ENCODE measurements around the gene LLGL2.
"Not testable (repeated sequence)": the region's sequence is repeated elsewhere in the genome, so short reads cannot be mapped to it uniquely, and the experiment has no call there.

The LLGL2 gene, protein sequence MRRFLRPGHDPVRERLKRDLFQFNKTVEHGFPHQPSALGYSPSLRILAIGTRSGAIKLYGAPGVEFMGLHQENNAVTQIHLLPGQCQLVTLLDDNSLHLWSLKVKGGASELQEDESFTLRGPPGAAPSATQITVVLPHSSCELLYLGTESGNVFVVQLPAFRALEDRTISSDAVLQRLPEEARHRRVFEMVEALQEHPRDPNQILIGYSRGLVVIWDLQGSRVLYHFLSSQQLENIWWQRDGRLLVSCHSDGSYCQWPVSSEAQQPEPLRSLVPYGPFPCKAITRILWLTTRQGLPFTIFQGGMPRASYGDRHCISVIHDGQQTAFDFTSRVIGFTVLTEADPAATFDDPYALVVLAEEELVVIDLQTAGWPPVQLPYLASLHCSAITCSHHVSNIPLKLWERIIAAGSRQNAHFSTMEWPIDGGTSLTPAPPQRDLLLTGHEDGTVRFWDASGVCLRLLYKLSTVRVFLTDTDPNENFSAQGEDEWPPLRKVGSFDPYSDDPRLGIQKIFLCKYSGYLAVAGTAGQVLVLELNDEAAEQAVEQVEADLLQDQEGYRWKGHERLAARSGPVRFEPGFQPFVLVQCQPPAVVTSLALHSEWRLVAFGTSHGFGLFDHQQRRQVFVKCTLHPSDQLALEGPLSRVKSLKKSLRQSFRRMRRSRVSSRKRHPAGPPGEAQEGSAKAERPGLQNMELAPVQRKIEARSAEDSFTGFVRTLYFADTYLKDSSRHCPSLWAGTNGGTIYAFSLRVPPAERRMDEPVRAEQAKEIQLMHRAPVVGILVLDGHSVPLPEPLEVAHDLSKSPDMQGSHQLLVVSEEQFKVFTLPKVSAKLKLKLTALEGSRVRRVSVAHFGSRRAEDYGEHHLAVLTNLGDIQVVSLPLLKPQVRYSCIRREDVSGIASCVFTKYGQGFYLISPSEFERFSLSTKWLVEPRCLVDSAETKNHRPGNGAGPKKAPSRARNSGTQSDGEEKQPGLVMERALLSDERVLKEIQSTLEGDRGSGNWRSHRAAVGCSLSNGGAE

DNA sequence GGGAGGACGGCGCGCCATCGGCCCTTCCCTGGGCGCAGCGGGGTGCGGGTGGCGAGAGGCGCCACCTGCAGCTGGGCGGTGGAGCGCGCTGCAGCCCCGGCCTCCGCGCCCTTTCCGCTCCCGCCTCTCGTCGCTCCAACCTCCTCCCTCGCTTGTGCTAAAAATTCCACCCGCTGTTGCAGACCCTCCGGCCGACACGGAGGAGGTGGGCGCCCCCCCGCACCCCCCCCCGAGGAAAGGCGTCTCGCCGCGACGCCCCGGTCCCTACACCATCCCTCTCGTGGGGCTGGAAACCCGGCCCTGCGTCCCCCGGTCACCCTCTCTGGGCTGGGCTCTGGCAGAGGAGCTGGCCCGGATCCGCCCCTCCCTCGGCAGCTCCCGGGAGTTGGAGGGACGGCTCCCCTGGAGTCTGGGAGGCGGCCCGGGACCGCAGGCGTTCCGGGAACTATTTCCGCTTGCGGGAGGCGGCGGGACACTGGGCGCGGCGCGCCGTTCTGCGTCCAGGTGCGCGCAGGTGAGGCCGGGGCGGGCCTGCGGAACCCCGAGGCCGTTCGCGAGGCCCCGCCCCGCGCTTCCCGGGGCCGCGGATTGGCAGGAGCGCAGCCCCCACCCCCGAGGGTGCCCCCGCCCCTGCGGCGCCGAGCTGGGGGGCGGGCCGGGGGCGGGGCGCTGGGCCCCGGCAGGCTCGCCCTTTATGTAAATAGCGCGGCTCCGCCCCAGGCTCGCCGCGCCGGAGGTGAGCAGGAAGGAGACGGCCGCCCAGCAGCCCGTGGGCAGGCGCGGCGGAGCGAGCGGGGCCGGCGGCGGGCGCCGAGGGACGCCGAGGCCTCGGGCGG, at the start of gene LLGL2:
TSS of gene LLGL2 (plus strand) at position 728 of the 836 bp plus-strand sequence. CDS start 17,730 bp downstream, outside the sequence.
- DNase-seq = peak; percentile 95

DNA sequence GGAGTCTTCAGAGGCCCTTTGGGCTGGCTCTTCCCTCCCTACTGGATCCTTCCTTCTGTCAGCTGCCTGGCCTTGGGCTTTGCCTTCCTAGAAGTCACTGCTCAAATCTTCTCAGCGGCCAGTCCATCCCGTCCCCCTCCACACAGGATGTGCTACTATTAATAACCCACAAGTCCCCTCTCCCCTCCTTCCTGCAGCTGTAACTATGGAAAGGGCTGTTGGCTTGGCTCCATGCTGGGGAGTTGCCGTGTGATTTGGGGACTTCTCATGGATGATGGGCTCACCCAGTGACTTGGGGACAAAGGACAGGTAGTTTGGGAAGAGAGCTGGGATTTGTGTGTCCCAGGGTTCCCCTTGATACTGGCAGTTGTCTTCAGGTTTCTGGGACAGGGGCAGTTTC, 49.6 kb upstream of the LLGL2 start:
- no peak for DNase-seq

DNA sequence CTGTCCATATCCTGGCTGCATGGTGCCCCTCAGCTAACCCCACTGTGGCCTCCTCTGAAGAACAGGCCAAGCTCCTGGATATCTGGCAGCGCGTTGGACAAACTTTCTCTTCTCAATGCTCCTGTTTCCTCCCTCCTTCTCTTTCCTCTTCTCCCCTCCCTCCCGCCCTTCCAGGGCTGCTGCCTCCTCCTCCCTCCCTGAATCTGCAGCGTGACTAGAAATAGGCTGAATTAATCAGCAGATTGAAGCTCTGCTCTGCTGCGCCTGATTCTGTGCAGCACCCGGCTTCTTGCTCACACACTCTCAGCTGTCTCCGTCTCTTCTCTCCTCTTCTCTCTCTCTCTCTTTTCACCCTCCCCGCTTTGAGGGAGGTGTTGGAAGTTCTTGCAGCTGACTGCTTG, 49.2 kb upstream of the LLGL2 start:
- DNase-seq = no peak

DNA sequence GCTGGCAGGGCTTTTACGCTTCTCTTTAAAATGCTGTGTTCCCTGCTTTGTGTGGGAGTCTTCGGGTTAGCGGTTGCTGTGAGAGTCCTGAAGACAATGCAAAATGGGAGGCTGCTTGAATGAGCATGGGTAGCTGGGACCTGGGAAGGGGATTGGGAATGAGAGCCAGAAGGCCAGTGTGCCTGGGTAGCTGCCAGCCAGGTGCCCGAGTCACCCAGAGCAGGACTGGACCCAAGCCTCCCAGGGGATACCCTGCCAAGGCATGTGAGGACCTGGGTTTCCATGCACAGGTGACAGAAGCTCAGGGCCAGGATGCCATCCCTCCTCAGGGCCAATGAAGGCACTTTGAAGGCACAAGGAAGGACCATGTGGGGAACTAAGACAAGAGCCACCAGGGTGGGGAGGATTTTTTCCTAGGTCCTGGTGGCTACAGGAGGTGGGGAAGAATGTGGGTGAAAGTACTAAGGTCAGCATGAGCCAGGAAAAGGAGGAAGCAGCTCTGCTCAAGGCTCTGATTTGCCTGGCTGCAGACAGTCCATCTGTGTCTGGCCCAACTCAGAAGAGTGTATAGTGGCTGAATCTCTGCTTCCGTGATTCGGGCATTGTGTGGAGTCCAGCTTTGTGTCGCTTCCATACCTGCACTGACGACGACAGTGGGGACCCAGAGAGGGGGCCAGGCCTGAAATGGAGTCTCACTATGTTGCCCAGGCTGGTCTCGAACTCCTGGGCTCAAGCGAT, 48.6 kb upstream of the LLGL2 start:
- no peak for DNase-seq

DNA sequence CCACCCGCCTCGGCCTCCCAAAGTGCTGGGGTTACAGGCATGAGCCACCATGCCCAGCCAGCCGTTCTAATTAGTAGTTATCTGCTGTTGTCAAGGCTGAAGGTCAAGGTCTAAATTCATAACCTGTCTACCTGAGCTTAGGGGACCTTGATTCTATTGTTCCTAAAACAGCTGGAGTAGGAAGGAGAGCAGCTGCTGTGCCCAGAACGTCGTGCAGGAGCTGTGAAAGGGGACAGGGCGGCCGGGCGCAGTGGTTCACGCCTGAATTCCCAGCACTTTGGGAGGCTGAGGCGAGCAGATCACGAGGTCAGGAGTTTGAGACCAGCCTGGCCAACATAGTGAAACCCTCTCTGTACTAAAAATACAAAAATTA, 48.0 kb upstream of the LLGL2 start:
- not testable (repeated sequence) for DNase-seq

DNA sequence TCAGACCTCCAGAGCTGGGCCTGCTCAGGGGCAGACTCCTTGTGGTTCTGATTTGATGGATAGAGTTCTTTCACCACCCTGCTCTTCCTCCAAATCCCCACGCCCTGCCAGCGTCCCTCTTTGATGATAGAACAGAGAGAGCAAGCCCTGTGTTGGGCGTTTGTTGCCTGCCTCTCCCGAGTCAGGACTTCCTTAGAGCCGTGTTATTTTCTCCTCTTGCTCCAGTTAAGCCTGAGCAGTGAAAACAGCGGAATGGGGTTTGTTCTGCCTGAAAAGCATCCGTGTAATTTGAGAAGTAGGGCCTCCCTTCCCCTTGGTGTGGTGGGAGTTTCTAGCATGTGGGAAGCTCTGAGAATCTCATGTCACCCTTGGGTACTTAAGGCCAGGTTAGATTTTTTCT, 47.0 kb upstream of the LLGL2 start:
- DNase-seq = no peak

DNA sequence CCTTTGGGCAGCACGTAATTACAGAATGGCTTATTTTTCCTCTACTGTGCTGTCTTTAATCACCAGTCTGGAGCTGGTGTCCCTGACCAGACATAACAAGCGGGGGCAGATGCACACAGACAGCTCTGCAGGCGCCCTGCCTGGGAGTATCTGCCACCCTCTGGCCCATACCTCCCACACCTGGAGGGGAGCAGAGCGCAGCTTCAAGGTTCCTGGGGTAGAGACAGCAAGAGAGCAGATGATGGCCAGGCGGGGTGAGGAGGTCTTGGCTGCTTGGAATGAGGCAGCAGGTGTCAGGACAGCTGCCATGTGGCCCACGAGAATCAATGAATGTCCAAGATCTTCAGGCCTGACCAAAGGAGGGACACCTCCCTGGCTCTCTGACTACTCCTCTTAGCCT, 45.2 kb upstream of the LLGL2 start:
- DNase-seq = no peak

DNA sequence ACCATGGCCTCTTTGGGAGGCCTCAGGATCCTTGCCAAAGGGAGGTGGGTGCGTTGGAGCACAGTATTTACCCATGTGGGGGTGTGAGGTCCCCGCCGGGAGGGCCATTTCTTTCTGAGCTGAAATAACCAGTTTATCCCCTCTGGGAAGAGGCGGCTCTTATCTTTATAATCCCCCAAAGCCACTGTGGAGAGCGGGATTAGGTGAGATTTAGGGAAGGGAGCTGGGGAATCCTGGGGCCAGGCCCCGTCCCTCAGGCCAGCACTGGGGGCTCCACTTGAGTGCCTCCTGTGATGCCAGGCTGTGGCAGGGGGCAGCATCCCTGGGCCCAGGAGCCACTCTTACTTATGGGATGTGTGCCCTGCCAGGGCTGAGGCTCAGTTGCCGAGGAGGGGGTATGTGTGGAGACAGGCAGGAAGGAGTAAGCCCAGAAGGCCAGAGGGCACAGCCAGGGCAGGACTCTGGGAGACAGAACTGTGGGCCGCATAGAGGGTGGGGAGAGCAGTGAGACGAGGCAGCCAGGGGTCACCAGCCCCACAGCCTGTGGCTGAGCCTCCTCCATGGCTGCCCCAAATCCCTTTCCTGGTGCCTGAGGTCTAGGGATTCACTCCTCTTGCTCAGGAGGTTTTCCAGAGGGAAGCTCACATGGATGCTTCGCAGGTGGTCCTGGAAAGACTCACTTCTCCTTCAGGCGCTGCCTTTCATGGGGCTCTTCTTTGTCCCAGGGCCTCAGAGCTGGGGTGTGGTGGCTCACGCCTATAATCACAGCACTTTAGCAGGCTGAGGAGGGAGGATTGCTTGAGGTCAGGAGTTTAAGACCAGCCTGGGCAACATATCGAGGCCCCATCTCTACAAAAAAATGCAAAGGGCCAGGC, 44.1 kb upstream of the LLGL2 start:
- DNase-seq = no peak

DNA sequence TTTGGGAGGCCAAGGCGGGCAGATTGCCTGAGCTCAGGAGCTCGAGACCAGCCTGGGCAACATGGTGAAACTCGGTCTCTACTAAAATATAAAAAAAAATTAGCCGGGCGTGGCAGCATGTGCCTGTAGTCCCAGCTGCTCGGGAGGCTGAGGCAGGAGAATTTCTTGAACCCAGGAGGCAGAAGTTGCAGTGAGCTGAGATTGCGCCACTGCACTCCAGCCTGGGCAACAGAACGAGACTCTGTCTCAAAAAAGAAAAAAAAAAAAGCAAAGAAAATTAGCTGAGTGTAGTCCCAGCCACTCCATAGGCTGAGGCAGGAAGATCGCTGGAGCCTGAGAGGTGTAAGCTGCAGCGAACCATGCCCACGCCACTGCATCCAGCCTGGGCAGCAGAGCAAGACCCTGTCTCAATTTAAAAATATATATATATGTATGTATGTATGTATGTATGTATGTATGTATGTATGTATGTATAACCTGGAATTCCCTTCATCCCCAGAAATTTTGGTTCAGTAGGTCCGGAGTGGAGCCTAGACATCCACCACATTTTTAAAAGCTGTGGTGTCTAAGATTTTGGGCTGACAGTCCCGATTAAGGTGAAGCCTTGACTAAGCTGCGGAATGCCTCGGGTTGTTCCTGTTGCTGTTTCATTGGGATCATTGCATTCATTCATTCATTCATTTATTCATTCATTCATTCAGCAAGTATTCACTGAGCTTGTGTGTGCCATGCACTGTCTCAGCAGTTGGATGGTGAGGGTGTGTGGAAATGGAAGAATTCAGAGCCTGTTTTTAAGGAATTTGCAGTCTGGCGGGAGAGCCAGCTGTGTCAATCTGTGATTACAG, 43.2 kb upstream of the LLGL2 start:
- no peak for DNase-seq

DNA sequence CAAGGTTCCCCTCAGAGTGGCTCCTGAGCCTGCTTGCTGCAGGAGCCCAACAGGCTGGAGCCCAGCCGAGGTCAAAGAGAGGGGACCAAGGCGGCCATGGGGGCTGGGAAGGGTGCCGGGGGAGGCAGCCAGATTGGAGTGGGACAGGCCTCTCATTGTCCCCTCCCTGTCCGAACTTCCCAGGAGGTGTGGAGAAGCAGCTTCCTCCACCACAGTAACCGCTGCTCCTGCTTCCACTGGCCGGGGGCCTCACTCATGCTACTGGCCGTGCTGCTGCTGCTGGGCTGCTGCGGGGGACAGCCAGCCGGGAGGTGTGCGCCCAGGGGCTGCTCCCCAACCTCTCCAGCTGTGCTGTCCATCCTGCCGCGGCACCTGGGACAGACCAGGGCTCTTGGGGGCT, 39.8 kb upstream of the LLGL2 start:
- no peak for DNase-seq

DNA sequence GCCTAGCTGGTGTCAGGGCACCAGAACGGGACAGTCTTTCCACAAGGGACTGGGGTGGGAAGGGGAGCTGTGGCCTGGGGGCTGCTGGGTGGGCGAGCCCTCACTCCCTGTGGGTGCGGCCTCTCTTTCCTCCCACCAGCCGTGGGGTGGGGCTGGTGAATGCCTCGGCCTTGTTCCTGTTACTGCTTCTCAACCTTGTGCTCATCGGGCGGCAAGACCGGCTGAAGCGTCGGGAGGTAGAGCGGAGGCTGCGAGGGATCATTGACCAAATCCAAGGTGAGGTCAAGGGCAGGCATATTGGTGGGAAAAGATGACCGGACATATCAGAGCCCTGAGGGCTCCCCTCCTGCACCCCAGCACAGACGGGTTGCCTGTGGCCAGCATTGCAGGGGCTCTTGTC, 39.3 kb upstream of the LLGL2 start:
- DNase-seq = no peak

DNA sequence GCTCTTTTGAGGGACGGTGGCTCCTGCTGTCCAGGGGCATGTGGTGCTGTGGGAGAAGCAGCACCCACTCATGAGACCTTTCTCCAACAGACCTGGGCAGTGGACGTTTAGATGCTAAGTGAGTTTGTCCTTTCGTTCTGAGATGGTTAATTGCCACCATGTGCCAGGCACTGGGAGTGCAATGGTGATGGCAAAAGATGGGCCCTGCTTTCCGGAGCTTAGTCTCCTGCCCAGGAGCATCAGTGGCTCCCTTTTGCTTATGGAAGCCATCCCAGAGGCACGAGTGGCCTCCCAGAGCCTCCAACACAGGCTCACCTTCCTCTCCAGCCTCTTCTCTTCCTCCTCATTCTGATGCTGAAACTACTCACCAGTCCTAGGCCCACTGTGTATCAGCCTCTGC, 38.5 kb upstream of the LLGL2 start:
- no peak for DNase-seq

DNA sequence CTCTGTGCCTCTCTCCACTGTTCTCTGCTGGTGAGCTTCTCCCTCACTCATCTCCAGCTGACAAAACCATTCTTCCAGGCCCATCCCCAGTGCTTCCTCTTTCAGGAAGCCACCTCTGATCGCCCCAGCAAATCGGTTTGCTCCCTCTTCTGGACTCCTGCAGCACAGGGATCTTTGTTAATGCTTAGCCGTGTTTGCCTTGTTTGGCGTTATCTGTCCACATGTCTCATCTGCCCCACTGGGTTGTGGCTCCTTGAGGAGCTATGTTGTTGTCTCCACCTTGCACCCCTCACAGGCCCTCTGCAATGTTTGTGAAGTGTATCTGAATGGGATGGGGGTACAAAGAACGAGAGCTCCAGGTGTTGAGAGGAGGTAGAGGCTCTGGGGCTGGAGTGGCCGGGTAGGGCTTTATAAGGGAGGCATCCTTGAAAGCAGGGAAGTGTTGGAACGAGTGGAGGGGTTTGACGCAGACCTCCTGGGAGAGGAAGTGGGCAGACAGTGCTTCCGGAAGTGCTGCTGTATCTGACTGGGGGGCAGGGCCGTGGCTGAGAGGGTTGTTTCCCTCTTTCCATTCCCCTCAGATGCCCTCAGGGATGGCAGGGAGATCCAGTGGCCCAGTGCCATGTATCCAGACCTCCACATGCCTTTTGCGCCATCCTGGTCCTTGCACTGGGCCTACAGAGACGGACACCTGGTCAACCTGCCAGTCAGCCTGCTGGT, 38.0 kb upstream of the LLGL2 start:
- no peak for DNase-seq

DNA sequence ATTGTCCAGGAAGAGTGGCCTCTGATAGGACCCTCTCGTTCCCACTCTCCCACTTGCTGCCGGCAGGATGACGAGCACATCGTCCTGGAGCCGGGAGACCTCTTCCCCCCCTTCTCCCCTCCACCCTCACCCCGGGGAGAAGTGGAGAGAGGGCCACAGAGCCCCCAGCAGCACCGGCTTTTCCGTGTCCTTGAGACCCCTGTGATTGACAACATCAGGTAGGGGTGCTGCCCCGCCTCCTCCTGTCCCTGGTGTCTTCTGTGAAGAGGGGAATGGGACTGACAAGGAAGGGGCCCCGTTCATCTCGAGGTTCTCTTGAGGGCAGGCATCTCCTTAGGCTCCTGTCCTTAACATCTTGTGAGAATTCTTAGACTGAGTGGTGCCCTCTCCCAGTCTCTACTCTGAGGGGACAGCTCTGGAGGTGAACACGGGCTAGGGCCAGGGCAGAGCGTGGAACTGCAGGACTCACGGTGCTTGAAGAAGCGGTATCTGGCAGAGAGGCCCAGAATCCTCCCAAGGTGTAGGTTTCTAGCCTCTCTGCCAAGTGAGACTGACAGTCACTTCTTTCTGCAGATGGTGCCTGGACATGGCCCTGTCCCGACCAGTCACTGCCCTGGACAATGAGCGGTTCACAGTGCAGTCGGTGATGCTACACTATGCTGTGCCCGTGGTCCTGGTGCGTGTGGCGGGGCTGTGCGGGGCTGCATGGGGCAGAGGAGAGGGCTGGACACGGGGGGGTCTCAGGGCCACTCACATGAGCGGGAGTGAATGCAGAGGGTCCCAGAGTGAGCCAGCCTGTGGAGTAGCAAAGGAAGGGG, 36.6 kb upstream of the LLGL2 start:
- DNase-seq = no peak

DNA sequence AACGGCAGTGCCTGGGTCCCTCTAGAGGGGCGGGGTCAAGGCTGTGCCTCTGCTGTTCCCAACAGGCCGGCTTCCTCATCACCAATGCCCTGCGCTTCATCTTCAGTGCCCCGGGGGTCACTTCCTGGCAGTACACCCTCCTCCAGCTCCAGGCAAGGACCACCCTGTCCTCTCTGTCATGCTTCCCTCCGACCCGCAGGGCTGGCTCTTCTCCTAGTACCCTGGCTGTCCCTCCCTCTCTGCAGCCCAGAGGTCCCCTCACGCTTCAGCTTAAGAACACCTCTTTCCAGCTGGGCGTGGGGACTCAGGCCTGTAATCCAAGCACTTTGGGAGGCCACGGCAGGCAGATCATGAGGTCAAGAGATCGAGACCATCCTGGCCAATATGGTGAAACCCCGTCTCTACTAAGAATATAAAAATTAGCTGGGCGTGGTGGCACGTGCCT, 36.0 kb upstream of the LLGL2 start:
- DNase-seq = no peak

DNA sequence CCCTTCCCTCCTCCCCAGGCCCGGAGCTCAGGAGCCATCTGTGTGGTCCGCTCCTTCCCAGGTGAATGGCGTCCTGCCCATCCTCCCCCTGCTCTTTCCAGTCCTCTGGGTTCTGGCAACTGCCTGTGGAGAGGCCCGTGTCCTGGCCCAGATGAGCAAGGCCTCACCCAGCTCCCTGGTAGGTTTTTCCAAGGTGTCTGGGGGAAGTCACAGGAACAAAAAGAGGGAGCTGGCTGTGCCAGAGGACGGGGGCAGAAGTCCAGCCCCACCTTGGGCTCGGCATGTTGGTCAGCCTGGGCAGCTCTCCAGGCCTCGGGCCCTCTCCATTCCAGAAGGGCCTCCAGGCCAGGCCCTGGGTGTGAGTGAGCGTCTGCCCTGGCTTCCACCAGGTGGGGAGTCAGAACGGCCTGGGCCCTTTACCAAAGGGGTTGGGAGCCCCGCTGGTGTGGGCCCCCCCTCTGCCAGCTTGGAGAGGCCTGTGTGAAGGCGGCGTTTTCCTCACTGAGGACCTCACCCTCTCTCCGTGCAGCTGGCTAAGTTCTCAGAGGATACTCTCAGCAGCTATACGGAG, 35.2 kb upstream of the LLGL2 start:
- DNase-seq = no peak

DNA sequence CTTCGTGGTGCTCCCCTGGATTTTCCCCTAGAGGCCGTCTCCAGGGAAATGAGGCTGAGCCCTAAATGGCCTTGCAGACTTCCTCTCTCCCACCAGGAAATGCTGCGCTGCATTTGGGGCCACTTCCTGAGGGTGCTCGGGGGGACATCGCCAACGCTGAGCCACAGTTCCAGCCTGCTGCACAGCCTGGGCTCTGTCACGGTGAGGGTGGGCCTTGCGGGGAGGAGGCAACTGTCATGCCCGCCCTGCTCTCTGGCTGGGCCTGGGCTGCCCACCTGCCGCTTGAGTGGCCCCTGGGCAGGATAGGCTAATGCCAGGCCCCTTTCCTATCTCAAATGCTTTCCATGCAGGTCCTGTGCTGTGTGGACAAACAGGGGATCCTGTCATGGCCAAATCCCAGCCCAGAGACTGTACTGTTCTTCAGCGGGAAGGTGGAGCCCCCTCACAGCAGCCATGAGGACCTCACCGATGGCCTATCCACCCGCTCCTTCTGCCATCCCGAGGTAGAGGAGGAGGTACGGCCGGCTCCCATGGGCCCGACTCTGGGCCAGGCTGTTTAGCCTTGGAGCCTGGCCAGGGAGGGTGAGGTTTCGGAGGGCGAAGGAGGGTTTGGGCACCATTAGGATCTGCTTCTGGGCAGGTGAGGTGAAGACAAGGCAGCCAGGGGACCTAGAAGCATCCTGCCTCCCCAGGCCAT, 34.4 kb upstream of the LLGL2 start:
- DNase-seq = no peak

DNA sequence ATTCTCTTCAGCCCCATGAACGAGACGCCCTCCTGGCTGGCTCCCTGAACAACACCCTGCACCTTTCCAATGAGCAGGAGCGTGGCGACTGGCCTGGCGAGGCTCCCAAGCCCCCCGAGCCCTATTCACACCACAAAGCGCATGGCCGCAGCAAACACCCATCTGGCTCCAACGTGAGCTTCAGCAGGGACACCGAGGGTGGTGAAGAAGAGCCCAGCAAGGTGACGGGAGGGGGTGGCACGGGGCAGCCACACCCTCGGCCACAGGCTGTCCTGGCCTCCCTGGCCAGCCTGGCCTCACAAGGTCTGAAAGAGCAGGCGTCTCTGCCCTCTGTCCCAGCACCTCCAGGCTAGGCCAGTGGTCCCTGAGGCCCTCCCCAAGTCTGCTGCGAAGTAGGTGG, 33.8 kb upstream of the LLGL2 start:
- DNase-seq = no peak

Data from NCI-H1436 (cell line).